Cardiac muscle cell (in vitro differentiated cells and primary cell): Measurements from ENCODE around the gene TRIM67. TPM values are rescaled to one million over a fixed set of nuclear protein-coding genes. Genes with fewer than 3 reads are reported as not detected.

ENCODE experiments used
- DNase-seq, 2 donors: peaks; one replicate each; pipeline versions ENCODE4 v3.0.0 to v3.0.0-alpha.2; 2010 to 2017; ENCODE audit warnings: low read depth in 1 of 2, low spot score in 1 of 2
- H3K27ac ChIP-seq: fragments of 200-600 bp; sonication (generic); 2 replicates; pipeline ENCODE4 v1.5.1; 2016
- H3K27me3 ChIP-seq: fragments of 200-600 bp; sonication (generic); 2 replicates; pipeline ENCODE4 v1.6.0; 2016; ENCODE audit warnings: control low read depth
- H3K36me3 ChIP-seq: fragments of 200-600 bp; sonication (generic); 2 replicates; pipeline ENCODE4 v1.5.1; 2016; ENCODE audit warnings: control low read depth
- H3K4me1 ChIP-seq: fragments of 200-600 bp; sonication (generic); 2 replicates; pipeline ENCODE4 v1.8.1; 2017; ENCODE audit warnings: low read depth, mild to moderate bottlenecking, mixed run types
- H3K4me3 ChIP-seq: fragments of 200-600 bp; sonication (generic); 2 replicates; pipeline ENCODE4 v1.5.1; 2016; ENCODE audit warnings: mild to moderate bottlenecking
- H3K9me3 ChIP-seq: fragments of 200-600 bp; sonication (generic); 2 replicates; pipeline ENCODE4 v1.5.1; 2017; ENCODE audit warnings: low read depth, mild to moderate bottlenecking, control low read depth
- polyA plus RNA-seq: library from polyadenylated mRNA; unstranded; fragments of >200 nt; fragmentation: Nextera tagmentation; extraction: Ambion mirVana; gene quantifications from 2 replicates; pipeline ENCODE4 v1.2.1, GENCODE V29; 2016
- total RNA-seq: library from RNA; depleted of rRNA; stranded (reverse); fragments of >200 nt; gene quantifications from 2 replicates; pipeline ENCODE4 v1.2.3, GENCODE V29; 2016
- TF ChIP-seq, protein P1 (sequence below): IDR thresholded peaks from 2 replicates; pipeline ENCODE4 v1.5.1; 2012; ENCODE audit warnings: low read depth, mild to moderate bottlenecking, low read length

The TRIM67 gene
- total and polyA plus RNA-seq, 2 experiments from 2014 or later, result 0.06 TPM; not detected in 1

DNA sequence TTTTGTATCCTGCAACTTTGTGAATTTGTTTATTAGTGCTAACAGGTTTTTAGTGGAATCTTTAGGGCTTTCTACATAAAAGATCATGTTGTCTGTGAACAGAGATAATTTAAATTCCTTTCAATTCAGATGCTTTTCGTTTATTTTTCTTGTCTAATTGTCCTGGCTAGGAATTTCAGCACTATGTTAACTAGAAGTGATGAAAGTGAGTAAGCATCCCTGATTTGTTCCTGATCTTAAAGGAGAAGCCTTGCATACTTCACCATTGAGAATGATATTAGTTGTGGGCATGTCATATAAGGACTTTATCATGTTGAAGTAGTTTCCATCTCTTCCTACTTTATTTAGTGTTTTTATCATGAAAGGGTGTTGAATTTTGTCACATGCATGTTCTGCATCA, 23.6 kb upstream of the TRIM67 start:
- H3K27me3 ChIP-seq, result no peaks in the 10 kb centered on the region
- TF ChIP-seq, protein P1, sequence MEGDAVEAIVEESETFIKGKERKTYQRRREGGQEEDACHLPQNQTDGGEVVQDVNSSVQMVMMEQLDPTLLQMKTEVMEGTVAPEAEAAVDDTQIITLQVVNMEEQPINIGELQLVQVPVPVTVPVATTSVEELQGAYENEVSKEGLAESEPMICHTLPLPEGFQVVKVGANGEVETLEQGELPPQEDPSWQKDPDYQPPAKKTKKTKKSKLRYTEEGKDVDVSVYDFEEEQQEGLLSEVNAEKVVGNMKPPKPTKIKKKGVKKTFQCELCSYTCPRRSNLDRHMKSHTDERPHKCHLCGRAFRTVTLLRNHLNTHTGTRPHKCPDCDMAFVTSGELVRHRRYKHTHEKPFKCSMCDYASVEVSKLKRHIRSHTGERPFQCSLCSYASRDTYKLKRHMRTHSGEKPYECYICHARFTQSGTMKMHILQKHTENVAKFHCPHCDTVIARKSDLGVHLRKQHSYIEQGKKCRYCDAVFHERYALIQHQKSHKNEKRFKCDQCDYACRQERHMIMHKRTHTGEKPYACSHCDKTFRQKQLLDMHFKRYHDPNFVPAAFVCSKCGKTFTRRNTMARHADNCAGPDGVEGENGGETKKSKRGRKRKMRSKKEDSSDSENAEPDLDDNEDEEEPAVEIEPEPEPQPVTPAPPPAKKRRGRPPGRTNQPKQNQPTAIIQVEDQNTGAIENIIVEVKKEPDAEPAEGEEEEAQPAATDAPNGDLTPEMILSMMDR, result no peak
- H3K36me3 ChIP-seq, result no peaks in the 10 kb centered on the region
- H3K4me3 ChIP-seq, result no peak overlapping the region
- no peaks in the 10 kb centered on the region for H3K9me3 ChIP-seq
- no peak overlapping the region for H3K27ac ChIP-seq
- H3K4me1 ChIP-seq, result no peaks in the 10 kb centered on the region
- DNase-seq, result no peak

DNA sequence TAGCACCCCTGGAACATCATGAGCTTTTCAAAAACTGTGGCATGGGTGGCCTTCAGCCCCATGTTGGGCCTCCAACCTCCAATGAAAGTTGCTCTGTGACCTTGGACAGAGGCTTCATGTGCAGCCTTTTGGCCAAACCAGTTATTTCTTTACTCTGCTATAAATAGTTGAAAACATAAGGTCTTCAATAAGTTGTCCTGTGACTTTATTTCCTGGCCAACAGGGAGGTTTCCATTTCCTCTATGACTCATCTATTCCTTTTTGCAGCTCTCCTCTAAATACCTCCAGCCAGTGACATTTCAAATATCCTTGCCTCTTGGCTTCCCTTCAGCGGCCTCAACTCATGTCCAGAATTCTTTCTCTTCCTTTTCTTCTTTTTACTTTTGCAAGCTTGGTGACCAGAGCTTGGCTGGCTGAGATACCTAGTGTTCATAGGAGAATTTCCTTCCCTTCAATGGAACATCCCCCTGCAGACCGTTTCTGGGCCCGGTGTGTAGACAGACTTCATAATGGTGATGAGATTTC, 22.7 kb upstream of the TRIM67 start:
- DNase-seq, result peak in 1 of 2 donors; percentile 95
- TF ChIP-seq, protein P1, result no peak
- Histone ChIP-seq H3K9me3 (no peaks in the 10 kb centered on the region), H3K27ac (no peak overlapping the region), H3K4me1 (no peaks in the 10 kb centered on the region), H3K36me3 (no peaks in the 10 kb centered on the region), H3K27me3 (peaks cover 2% of the 10 kb centered on the region), H3K4me3 (no peak overlapping the region)

DNA sequence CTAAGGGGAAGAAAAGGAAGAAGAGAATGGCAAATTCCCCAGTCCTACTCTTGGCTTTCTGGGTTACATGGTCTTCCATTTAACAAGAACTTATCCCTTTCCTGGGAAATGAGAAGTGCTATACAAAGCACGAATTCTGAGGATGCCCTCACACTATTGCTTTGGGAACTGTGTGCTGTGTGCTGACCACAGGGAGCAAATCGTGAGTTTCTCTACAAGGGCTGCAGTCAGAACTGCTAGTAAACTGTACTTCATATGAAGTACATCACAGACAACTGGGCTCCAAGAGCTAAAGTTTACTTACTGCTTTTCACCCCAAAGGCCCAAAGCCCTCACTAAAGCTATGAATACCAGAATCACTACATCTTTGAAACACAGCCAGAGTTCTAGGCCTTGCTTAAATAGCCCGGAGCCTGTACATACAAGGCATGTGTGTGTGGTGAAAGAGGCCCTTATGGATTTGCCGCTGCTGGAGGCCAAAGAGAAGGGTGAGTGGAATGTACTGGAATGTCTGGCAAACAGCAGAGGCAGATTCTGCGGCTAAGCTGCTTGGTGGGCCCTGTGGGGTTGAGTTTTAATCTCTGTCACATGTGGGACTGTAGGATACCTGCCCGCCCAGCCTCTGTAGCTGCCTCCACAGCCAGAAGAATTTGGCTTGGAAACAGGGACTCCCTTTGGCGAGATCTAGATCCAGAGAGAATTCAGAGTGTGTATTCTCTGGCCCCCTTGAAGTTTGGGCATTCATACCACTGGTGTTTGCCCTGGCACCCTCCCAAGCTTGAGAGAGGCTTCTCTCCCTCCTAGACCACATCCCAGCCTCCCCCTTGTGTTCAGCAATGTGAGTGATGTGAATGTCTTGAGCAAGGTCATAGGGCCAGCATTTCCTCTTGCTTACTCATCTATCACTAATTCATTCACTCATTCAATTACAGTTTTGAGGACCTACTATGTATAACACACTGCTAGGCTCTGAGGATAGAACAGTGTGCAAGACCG, 21.9 kb upstream of the TRIM67 start:
- Histone ChIP-seq H3K27ac (no peak overlapping the region), H3K36me3 (no peaks in the 10 kb centered on the region), H3K9me3 (no peaks in the 10 kb centered on the region), H3K27me3 (peaks cover 3% of the 10 kb centered on the region), H3K4me3 (no peak overlapping the region), H3K4me1 (no peaks in the 10 kb centered on the region)
- TF ChIP-seq, protein P1, result peak; percentile 20
- peak in 1 of 2 donors; percentile 99 for DNase-seq

DNA sequence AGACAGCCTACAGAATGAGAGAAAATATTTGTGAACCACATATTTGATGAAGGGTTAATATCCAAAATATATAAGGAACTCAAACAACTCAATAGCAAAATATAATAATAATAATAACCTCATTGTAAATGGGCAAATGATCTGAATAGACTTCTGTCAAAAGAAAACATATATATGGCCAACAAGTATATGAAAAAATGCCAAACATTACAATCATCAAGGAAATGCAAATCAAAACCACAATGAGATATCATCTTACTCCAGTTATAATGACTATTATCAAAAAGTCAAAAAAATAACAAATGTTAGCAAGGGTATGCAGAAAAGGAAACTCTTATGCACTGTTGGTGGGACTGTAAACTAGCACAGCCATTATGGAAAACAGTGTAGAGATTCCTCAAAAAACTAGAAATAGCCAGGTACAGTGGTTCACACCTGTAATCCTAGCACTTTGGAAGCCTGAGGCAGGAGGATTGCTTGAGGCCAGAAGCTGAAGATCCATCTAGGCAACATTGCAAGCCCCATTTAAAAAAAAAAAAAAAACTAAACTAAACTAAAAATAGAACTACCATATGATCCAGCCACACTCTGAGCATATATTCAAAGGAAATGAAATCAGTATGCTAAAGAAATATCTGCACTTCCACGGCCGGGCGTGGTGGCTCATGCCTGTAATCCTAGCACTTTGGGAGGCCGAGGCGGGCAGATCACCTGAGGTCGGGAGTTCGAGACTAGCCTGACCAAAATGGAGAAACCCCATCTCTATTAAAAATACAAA, 17.3 kb upstream of the TRIM67 start:
- Histone ChIP-seq H3K36me3 (no peaks in the 10 kb centered on the region), H3K27ac (no peak overlapping the region), H3K27me3 (peaks cover 6% of the 10 kb centered on the region), H3K4me3 (no peak overlapping the region), H3K4me1 (no peaks in the 10 kb centered on the region), H3K9me3 (no peaks in the 10 kb centered on the region)
- DNase-seq, result no peak
- TF ChIP-seq, protein P1, result no peak

DNA sequence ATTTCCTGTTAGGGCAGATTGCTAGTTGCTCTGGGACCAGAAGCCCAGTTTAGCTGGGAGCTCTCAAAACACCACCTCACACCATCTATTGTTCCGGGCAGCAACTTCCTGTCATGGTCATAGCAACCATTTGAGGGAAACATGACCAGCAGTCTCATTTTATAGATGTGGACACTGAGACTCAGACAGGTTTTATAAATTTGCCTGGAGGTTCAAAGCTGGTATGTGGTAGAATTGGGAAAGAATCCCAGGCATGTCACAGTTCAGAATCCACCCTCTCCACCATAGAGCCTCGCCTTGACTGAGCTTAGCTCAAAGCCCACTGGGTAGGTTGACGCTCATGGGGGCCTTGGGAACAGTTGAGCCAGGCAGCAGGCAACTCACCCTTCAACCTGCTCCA, 14.0 kb upstream of the TRIM67 start:
- Histone ChIP-seq H3K27me3 (peaks cover 6% of the 10 kb centered on the region), H3K4me1 (no peaks in the 10 kb centered on the region), H3K27ac (no peak overlapping the region), H3K4me3 (no peak overlapping the region), H3K36me3 (no peaks in the 10 kb centered on the region), H3K9me3 (no peaks in the 10 kb centered on the region)
- TF ChIP-seq, protein P1, result no peak
- no peak for DNase-seq
